Mesendoderm (in vitro differentiated cells): ENCODE results near the gene TRIM26.

ENCODE experiments used
- DNase-seq: peaks from one replicate; pipeline ENCODE4 v3.0.0; 2013
- H2AK5ac ChIP-seq: 2 replicates; pipeline ENCODE4 v1.6.1; 2013; ENCODE audit warnings: low read length, inconsistent platforms
- H2BK120ac ChIP-seq: 2 replicates; pipeline ENCODE4 v1.6.1; 2013; ENCODE audit warnings: low read depth, mild to moderate bottlenecking, low read length, moderate library complexity, mixed read lengths
- H2BK15ac ChIP-seq: replicated peaks from 2 replicates; pipeline ENCODE4 v1.6.1; 2013; ENCODE audit warnings: low read depth, mild to moderate bottlenecking, moderate library complexity
- H2BK5ac ChIP-seq: 2 replicates; pipeline ENCODE4 v1.6.1; 2013; ENCODE audit warnings: low read length, inconsistent platforms
- H3K18ac ChIP-seq: 2 replicates; pipeline ENCODE4 v1.6.1; 2013; ENCODE audit warnings: mild to moderate bottlenecking, low read length, mixed read lengths
- H3K23ac ChIP-seq: one replicate; pipeline ENCODE4 v1.6.1; 2013; ENCODE audit warnings: low read length
- H3K27ac ChIP-seq: 2 replicates; pipeline ENCODE4 v1.5.1; 2013; ENCODE audit warnings: low read depth, mild to moderate bottlenecking, inconsistent platforms, low read length, moderate library complexity
- H3K27me3 ChIP-seq: 2 replicates; pipeline ENCODE4 v1.6.1; 2013; ENCODE audit warnings: low read length, control low read depth, mild to moderate bottlenecking, inconsistent platforms; ENCODE audit not compliant: insufficient read depth, poor library complexity
- H3K36me3 ChIP-seq: 2 replicates; pipeline ENCODE4 v1.6.1; 2013; ENCODE audit warnings: low read length, inconsistent platforms; ENCODE audit not compliant: control insufficient read depth, insufficient read depth
- H3K4ac ChIP-seq: one replicate; pipeline ENCODE4 v1.6.1; 2013; ENCODE audit warnings: low read depth, mild to moderate bottlenecking, low read length, moderate library complexity
- H3K4me1 ChIP-seq: 2 replicates; pipeline ENCODE4 v1.6.1; 2013; ENCODE audit warnings: low read depth, low read length, inconsistent platforms; ENCODE audit not compliant: control insufficient read depth
- H3K4me2 ChIP-seq: 2 replicates; pipeline ENCODE4 v1.6.1; 2013; ENCODE audit warnings: low read length
- H3K4me3 ChIP-seq: 2 replicates; pipeline ENCODE4 v1.5.1; 2013; ENCODE audit warnings: mild to moderate bottlenecking, low read length
- H3K56ac ChIP-seq: one replicate; pipeline ENCODE4 v1.6.1; 2013; ENCODE audit warnings: low read length
- H3K79me1 ChIP-seq: 2 replicates; pipeline ENCODE4 v1.6.1; 2013; ENCODE audit warnings: low read length, inconsistent platforms
- H3K79me2 ChIP-seq: 2 replicates; pipeline ENCODE4 v1.6.1; 2013; ENCODE audit warnings: mild to moderate bottlenecking, low read length; ENCODE audit not compliant: control insufficient read depth, insufficient read depth
- H3K9ac ChIP-seq: 2 replicates; pipeline ENCODE4 v1.6.1; 2013; ENCODE audit warnings: low read length, inconsistent platforms
- H4K5ac ChIP-seq: one replicate; pipeline ENCODE4 v1.6.1; 2013; ENCODE audit warnings: low read length
- H4K8ac ChIP-seq: one replicate; pipeline ENCODE4 v1.6.1; 2013; ENCODE audit warnings: low read depth, mild to moderate bottlenecking, control low read depth, low read length, moderate library complexity
- WGBS: extraction: QIAGEN DNeasy Blood & Tissue Kit; methylation state at CpG from one replicate; pipeline ENCODE4 v1.1.7; 2013; ENCODE audit warnings: low lambda C conversion rate, missing lambda C conversion rate; ENCODE audit not compliant: insufficient coverage; ENCODE audit errors: extremely low coverage; 5-methylcytosine and 5-hydroxymethylcytosine counted together

TRIM26 gene

DNA sequence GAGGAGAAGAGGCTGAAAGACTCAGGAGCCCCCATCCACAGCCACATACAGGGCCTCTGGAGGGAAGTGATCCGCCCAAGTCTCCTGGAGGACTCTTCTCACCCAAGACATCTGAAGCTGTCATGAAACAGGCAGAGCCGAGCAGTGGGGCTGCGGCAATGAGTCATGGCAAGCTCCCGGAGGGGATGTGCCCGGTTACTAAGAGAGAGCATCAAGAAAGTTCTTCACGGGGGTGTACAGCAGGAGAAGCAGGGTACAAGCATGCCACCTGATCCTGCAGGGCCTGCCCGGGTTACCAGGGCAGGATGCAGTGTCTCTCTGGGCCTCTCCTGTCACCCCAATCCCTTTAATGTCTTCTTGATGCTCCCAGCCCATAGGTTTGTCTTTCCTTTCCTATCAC, 21.1 kb downstream of the TRIM26 start:
- no peak overlapping the region for H3K4ac ChIP-seq
- no peak overlapping the region for H2BK5ac ChIP-seq
- H3K27ac ChIP-seq: no peak overlapping the region
- H3K4me3 ChIP-seq: no peak overlapping the region
- H3K18ac ChIP-seq: no peak overlapping the region
- WGBS: no CpG with 5 or more reads among the region's 7 CpGs
- no peak overlapping the region for H3K56ac ChIP-seq
- no peak overlapping the region for H2BK15ac ChIP-seq
- no peak overlapping the region for H3K9ac ChIP-seq
- no peak for DNase-seq
- H4K5ac ChIP-seq: no peak overlapping the region
- H3K23ac ChIP-seq: no peak overlapping the region
- H3K79me2 ChIP-seq: no peaks in the 10 kb centered on the region
- no peak overlapping the region for H4K8ac ChIP-seq
- H2AK5ac ChIP-seq: no peak overlapping the region
- H3K27me3 ChIP-seq: no peaks in the 10 kb centered on the region
- no peaks in the 10 kb centered on the region for H3K4me1 ChIP-seq
- no peaks in the 10 kb centered on the region for H3K79me1 ChIP-seq
- no peak overlapping the region for H3K4me2 ChIP-seq
- H2BK120ac ChIP-seq: no peak overlapping the region
- H3K36me3 ChIP-seq: peaks cover 2% of the 10 kb centered on the region

DNA sequence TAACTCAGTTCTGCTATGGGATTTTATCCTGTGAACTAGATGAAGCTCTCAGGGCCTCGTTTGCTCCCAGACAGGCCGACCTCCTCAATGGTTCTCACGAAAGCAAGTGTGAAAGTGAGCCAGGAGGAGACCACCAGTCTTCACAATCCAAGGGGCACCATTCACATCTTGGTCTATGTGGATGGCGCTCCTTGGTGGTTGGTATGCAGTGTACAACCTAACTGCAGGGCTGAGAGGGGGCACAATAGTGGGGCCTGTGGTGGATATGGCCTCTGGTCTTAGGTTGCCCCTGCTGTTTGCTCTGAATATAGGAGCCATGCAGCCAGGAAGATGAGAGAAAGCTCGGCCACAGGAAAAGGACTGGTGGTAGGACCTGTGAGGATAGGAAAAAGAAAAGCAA, 24.7 kb downstream of the TRIM26 start:
- no CpG with 5 or more reads among the region's 5 CpGs for WGBS
- Histone ChIP-seq H3K36me3 (peaks cover 2% of the 10 kb centered on the region), H3K9ac (no peak overlapping the region)

DNA sequence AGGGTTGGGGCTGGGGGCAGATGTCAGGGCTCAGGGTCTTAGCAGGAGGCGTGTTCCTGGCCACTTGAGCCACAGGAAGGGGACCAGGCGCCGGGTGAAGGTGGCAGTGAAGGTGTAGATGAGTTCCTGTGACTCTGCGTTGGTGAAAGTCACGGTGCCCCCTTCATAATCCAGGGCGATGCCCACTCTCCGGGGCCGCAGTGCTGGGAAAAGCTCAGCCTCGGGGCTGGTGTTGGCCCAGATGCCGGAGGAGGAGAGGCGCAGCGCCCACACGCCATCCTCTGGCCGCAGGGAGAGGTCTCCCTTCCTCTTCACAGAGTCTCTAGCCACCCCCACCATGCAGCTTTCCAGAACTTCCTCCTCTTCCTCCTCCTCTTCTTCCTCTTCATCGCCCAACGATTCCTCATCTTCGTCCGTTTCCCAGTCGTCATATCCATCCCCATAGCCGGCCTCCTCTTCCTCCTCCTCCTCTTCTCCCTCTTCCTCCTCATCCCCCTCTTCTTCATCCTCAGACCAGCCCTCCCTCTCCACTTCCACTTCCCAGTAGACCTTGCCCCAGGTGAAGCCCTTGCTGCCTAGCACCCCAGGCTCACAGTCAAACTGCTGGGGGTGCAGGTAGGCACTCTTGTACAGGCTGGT, 27.2 kb downstream of the TRIM26 start:
- no peak overlapping the region for H2BK15ac ChIP-seq
- no peak overlapping the region for H3K27ac ChIP-seq
- no peaks in the 10 kb centered on the region for H3K79me2 ChIP-seq
- H3K56ac ChIP-seq: no peak overlapping the region
- H3K9ac ChIP-seq: no peak overlapping the region
- no peak overlapping the region for H3K4me3 ChIP-seq
- no peak overlapping the region for H4K5ac ChIP-seq
- no peak overlapping the region for H2AK5ac ChIP-seq
- H2BK120ac ChIP-seq: no peak overlapping the region
- no peaks in the 10 kb centered on the region for H3K79me1 ChIP-seq
- H3K4ac ChIP-seq: no peak overlapping the region
- H4K8ac ChIP-seq: no peak overlapping the region
- 100% methylated on average over 6 of the region's 20 CpGs for WGBS
- H3K23ac ChIP-seq: no peak overlapping the region
- no peak for DNase-seq
- peaks cover 2% of the 10 kb centered on the region for H3K36me3 ChIP-seq
- H2BK5ac ChIP-seq: no peak overlapping the region
- H3K4me1 ChIP-seq: no peaks in the 10 kb centered on the region
- no peak overlapping the region for H3K18ac ChIP-seq
- H3K27me3 ChIP-seq: no peaks in the 10 kb centered on the region
- H3K4me2 ChIP-seq: no peak overlapping the region

More for the DNA sequence above, 24.7 kb downstream of the TRIM26 start:
- no peak for DNase-seq
- no peak overlapping the region for H3K4me2 ChIP-seq
- no peak overlapping the region for H2BK5ac ChIP-seq
- no peak overlapping the region for H2BK15ac ChIP-seq
- H3K79me1 ChIP-seq: no peaks in the 10 kb centered on the region
- H3K4me3 ChIP-seq: no peak overlapping the region
- H3K18ac ChIP-seq: no peak overlapping the region
- H3K79me2 ChIP-seq: no peaks in the 10 kb centered on the region
- no peaks in the 10 kb centered on the region for H3K27me3 ChIP-seq
- no peak overlapping the region for H4K5ac ChIP-seq
- no peak overlapping the region for H3K56ac ChIP-seq
- no peak overlapping the region for H3K27ac ChIP-seq
- no peaks in the 10 kb centered on the region for H3K4me1 ChIP-seq
- H3K23ac ChIP-seq: no peak overlapping the region
- no peak overlapping the region for H2AK5ac ChIP-seq
- H4K8ac ChIP-seq: no peak overlapping the region
- H2BK120ac ChIP-seq: no peak overlapping the region
- no peak overlapping the region for H3K4ac ChIP-seq

DNA sequence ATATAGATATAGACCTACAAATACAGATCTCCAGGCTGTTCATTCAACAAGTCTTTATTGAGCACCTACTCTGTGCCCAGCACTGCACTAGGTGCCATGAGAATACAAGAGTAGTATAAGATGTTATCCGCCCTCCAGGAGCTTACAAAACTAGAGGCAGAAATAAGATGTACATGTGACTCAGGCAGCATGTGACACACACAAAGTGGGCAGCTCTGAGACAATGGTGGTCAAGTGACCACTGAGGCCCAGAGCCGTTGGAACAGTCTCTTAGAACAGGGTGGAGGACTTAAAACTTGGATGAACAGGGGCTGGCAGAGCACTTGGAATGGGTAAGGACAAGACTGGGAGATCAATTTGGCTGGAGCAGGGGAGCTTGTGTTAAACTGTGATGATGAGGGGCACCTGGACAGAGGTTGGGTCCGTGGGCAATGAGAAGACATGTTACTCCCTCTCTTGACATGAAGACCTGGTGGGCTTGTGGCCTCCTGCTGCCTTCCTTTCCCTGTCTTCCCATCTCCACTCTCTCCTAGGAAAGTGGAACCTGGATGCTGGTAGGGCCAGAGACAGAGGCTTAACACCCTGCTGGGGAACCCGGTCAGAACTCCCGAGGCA, 28.7 kb downstream of the TRIM26 start:
- H3K27ac ChIP-seq: no peak overlapping the region
- no peaks in the 10 kb centered on the region for H3K4me1 ChIP-seq
- no peak overlapping the region for H2BK5ac ChIP-seq
- H3K56ac ChIP-seq: no peak overlapping the region
- no peak overlapping the region for H3K18ac ChIP-seq
- H3K79me1 ChIP-seq: no peaks in the 10 kb centered on the region
- no peak overlapping the region for H2AK5ac ChIP-seq
- H3K9ac ChIP-seq: no peak overlapping the region
- H3K4me2 ChIP-seq: no peak overlapping the region
- H3K4ac ChIP-seq: no peak overlapping the region
- no peak overlapping the region for H3K23ac ChIP-seq
- H2BK120ac ChIP-seq: no peak overlapping the region
- no peak overlapping the region for H3K4me3 ChIP-seq
- no CpG with 5 or more reads among the region's 5 CpGs for WGBS
- H3K79me2 ChIP-seq: no peaks in the 10 kb centered on the region
- no peak overlapping the region for H4K5ac ChIP-seq
- H3K36me3 ChIP-seq: no peaks in the 10 kb centered on the region
- no peak for DNase-seq
- no peak overlapping the region for H4K8ac ChIP-seq
- no peaks in the 10 kb centered on the region for H3K27me3 ChIP-seq
- no peak overlapping the region for H2BK15ac ChIP-seq

DNA sequence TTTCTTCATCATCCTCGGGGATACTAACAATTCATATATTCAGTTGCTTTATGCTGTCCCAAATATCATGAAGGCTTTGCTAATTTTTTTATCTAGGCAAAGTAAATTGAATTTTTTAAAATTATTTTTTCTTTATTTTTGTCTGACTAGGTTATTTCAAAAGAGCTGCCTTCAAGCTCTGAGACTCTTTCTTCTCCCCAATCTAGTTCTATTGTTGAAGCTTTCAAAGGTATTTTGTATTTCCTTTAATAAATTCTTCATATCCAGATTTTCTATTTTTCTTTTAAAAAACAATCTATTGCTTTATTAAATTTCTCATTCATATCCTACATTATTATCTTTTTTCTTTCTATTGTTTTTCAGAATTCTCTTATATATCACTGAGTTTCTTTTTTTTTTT, 33.1 kb downstream of the TRIM26 start:
- Histone ChIP-seq H3K9ac (no peak overlapping the region), H3K4me3 (no peak overlapping the region), H3K27me3 (no peaks in the 10 kb centered on the region), H3K18ac (no peak overlapping the region), H3K36me3 (no peaks in the 10 kb centered on the region), H3K4me2 (no peak overlapping the region), H3K56ac (no peak overlapping the region), H2AK5ac (no peak overlapping the region), H4K5ac (no peak overlapping the region), H2BK120ac (no peak overlapping the region), H4K8ac (no peak overlapping the region), H2BK5ac (no peak overlapping the region), H3K4me1 (no peaks in the 10 kb centered on the region), H3K27ac (no peak overlapping the region), H3K23ac (no peak overlapping the region), H2BK15ac (no peak overlapping the region), H3K79me1 (no peaks in the 10 kb centered on the region), H3K4ac (no peak overlapping the region), H3K79me2 (no peaks in the 10 kb centered on the region)
- no CpG with 5 or more reads among the region's 1 CpG for whole genome bisulfite sequencing
- no peak for DNase-seq

DNA sequence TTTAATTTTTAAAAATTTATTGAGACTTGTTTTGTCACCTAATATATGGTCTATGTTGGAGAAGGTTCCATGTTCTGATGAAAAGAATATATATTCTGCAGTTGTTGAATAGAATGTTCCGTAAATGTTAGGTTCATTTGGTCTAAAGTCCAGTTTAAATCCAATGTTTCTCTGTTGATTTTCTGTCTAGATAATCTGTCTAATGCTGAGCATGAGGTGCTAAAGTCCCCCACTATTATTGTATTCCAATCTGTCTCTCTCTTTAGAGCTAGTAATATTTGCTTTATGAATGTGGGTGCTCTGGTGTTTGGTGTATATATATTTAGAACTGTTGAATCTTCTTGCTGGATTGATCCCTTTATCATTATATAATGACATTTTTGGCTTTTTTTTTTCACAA, 34.4 kb downstream of the TRIM26 start:
- Histone ChIP-seq H2BK15ac (no peak overlapping the region), H3K4me2 (no peak overlapping the region), H3K4me3 (no peak overlapping the region), H4K5ac (no peak overlapping the region), H3K27ac (no peak overlapping the region), H3K4me1 (no peaks in the 10 kb centered on the region), H3K79me1 (no peaks in the 10 kb centered on the region), H3K27me3 (peaks cover 2% of the 10 kb centered on the region), H3K9ac (no peak overlapping the region), H2BK120ac (no peak overlapping the region), H2AK5ac (no peak overlapping the region), H4K8ac (no peak overlapping the region), H3K4ac (no peak overlapping the region), H3K56ac (no peak overlapping the region), H3K23ac (no peak overlapping the region), H2BK5ac (no peak overlapping the region), H3K18ac (no peak overlapping the region), H3K79me2 (no peaks in the 10 kb centered on the region), H3K36me3 (no peaks in the 10 kb centered on the region)
- no CpG with 5 or more reads among the region's 1 CpG for WGBS
- DNase-seq: no peak
